Measurements from ENCODE around the gene STX19. TPM values are rescaled to one million over a fixed set of nuclear protein-coding genes. Genes with fewer than 3 reads are reported as not detected.

STX19 gene
- total and polyA plus RNA-seq, 2 of the 13 experiments (the other 11 are each of a cell fraction or from before 2014, with no cell fraction given), result not detected

GRCh38 chr3:93973131-93974126 lies 55.0 kb downstream of the STX19 start, which contains the start of gene PROS1 (continued):
- TF ChIP-seq ZNF800 (CRISPR knock-in tag; IDR thresholded peaks at IDR 0.05) (peak; percentile 86), ZNF879 (CRISPR knock-in tag; IDR thresholded peaks at IDR 0.05) (no peak), HINFP (CRISPR knock-in tag; IDR thresholded peaks at IDR 0.05; ENCODE audit: low read depth) (no peak), SNAPC2 (CRISPR knock-in tag; IDR thresholded peaks at IDR 0.05) (no peak), NR2C2 (CRISPR knock-in tag; IDR thresholded peaks at IDR 0.05; ENCODE audit: borderline replicate concordance) (no peak), IRF9 (CRISPR knock-in tag; IDR thresholded peaks at IDR 0.05; ENCODE audit: borderline replicate concordance) (peak; percentile 41; the same call in 1 of the 2 replicates), HMGXB4 (CRISPR knock-in tag; IDR thresholded peaks at IDR 0.05; ENCODE audit: borderline replicate concordance in 1 of 2, low read depth in 1 of 2) (peak; percentile 27 to 73; a peak in 3 of 4 replicates), CBX5 (CRISPR knock-in tag; IDR thresholded peaks at IDR 0.05; ENCODE audit: borderline replicate concordance) (no peak), CREBL2 (CRISPR knock-in tag; IDR thresholded peaks at IDR 0.05; ENCODE audit: borderline replicate concordance) (0 out of 2 replicates have a peak, but pooled peaks have one; percentile 53), KDM6A (CRISPR knock-in tag; IDR thresholded peaks at IDR 0.05; ENCODE audit: low read depth) (0 out of 2 replicates have a peak, but pooled peaks have one; percentile 38), ZMYM4 (CRISPR knock-in tag; IDR thresholded peaks at IDR 0.05) (peak; percentile 88), ZBTB4 (CRISPR knock-in tag; IDR thresholded peaks at IDR 0.05; ENCODE audit: borderline replicate concordance) (no peak), EED (CRISPR knock-in tag; IDR thresholded peaks at IDR 0.05) (no peak), ATF1 (CRISPR knock-in tag; IDR thresholded peaks at IDR 0.05) (no peak), ISX (CRISPR knock-in tag; conservative IDR thresholded peaks at IDR 0.05) (no peak), SALL1 (CRISPR knock-in tag; IDR thresholded peaks at IDR 0.05) (peak; percentile 86), IKZF4 (CRISPR knock-in tag; IDR thresholded peaks at IDR 0.05; ENCODE audit: borderline replicate concordance, low read depth, not compliant biosample characterization) (peak; percentile 46)
